ENCODE measurements around the gene C4orf54. TPM values are rescaled to one million over a fixed set of nuclear protein-coding genes. Genes with fewer than 3 reads are reported as not detected.

Gene C4orf54
- total RNA-seq, 2 experiments from 2014 or later = not detected

Other genes starting within 250 kb of the C4orf54 start
- not detected in 2 replicates for gene ADH7, start 222.5 kb downstream of the C4orf54 start, total RNA-seq (2014; rRNA removed; shearing (Covaris generic))
- not detected in 2 replicates for gene ADH7, start 222.5 kb downstream of the C4orf54 start, total RNA-seq (2022)
- gene C4orf17, start 146.8 kb downstream of the C4orf54 start, total RNA-seq (2014; rRNA removed; shearing (Covaris generic)) = not detected in 2 replicates
- gene C4orf17, start 146.8 kb downstream of the C4orf54 start, total RNA-seq (2022) = not detected in 2 replicates
- 7.9 and 13.3 TPM in 2 replicates for gene TRMT10A, start 93.8 kb downstream of the C4orf54 start, total RNA-seq (2014; rRNA removed; shearing (Covaris generic))
- 17.1 and 18.8 TPM in 2 replicates for gene TRMT10A, start 93.8 kb downstream of the C4orf54 start, total RNA-seq (2022)
- 0.25 TPM in 1 of 2 replicates, not detected in the other for gene MTTP, start 83.0 kb downstream of the C4orf54 start, total RNA-seq (2014; rRNA removed; shearing (Covaris generic))
- gene MTTP, start 83.0 kb downstream of the C4orf54 start, total RNA-seq (2022) = 0.57 and 0.77 TPM in 2 replicates
- gene DAPP1, start 159.0 kb upstream of the C4orf54 start, total RNA-seq (2014; rRNA removed; shearing (Covaris generic)) = 55.7 and 57.3 TPM in 2 replicates
- gene DAPP1, start 159.0 kb upstream of the C4orf54 start, total RNA-seq (2022) = 69.8 and 71.9 TPM in 2 replicates
- gene LAMTOR3, start 236.6 kb upstream of the C4orf54 start, total RNA-seq (2014; rRNA removed; shearing (Covaris generic)) = 11.9 and 18.5 TPM in 2 replicates
- gene LAMTOR3, start 236.6 kb upstream of the C4orf54 start, total RNA-seq (2022) = 22.8 and 27.3 TPM in 2 replicates

Data from OCI-LY7 (cell line).